Endometrium (tissue), 2 donors: Measurements from ENCODE around the gene NOSIP.

Experiments
- FAIRE-seq: peaks from 2 replicates; lab custom pipeline; 2012; peaks lifted over from hg19 to GRCh38; lab: Jason Lieb, UNC
- donor health status: control.
- donor health status: control.

The NOSIP gene

GRCh38 chr19:49570997-49571676 is 9.2 kb downstream of the NOSIP start:
- no peak for FAIRE-seq

- FAIRE-seq, result no peak
Observed at GRCh38 chr19:49570138-49570856, 10.1 kb downstream of the NOSIP start.

- no peak for FAIRE-seq
Observed at GRCh38 chr19:49567861-49568441, 12.4 kb downstream of the NOSIP start.

- no peak for FAIRE-seq
Observed at GRCh38 chr19:49566302-49566701, 14.1 kb downstream of the NOSIP start.

- FAIRE-seq, result no peak
Observed at GRCh38 chr19:49565261-49565660, 15.1 kb downstream of the NOSIP start.

GRCh38 chr19:49564616-49565045 is 15.7 kb downstream of the NOSIP start:
- FAIRE-seq, result no peak

GRCh38 chr19:49560358-49560900 is 19.9 kb downstream of the NOSIP start:
- no peak for FAIRE-seq

GRCh38 chr19:49559928-49560327 is 20.4 kb downstream of the NOSIP start:
- FAIRE-seq, result no peak

- FAIRE-seq, result no peak
Observed at GRCh38 chr19:49559443-49559842, 20.9 kb downstream of the NOSIP start.

GRCh38 chr19:49558591-49558990 is 21.8 kb downstream of the NOSIP start:
- FAIRE-seq, result no peak

GRCh38 chr19:49557641-49558325 is 22.6 kb downstream of the NOSIP start:
- FAIRE-seq, result no peak

- no peak for FAIRE-seq
Observed at GRCh38 chr19:49556412-49557398, 23.7 kb downstream of the NOSIP start.

- FAIRE-seq, result no peak
Observed at GRCh38 chr19:49555600-49556411, 24.6 kb downstream of the NOSIP start.

GRCh38 chr19:49554701-49555181 is 25.6 kb downstream of the NOSIP start:
- FAIRE-seq, result no peak

GRCh38 chr19:49553451-49554271 is 26.7 kb downstream of the NOSIP start:
- FAIRE-seq, result no peak

GRCh38 chr19:49552749-49553148 is 27.6 kb downstream of the NOSIP start:
- no peak for FAIRE-seq

- no peak for FAIRE-seq
Observed at GRCh38 chr19:49551531-49551930, 28.8 kb downstream of the NOSIP start.

- no peak for FAIRE-seq
Observed at GRCh38 chr19:49549045-49549444, 31.3 kb downstream of the NOSIP start.

GRCh38 chr19:49546825-49547565 is 33.4 kb downstream of the NOSIP start:
- peak; percentile 99 for FAIRE-seq
